Thymus (tissue), 14 donors: ENCODE measurements around the gene CRTC1. TPM values are rescaled to one million over a fixed set of nuclear protein-coding genes. Genes with fewer than 3 reads are reported as not detected.

ENCODE experiments used
- DNase-seq, 9 donors: peaks; one replicate each; pipeline ENCODE4 v3.0.0-alpha.2; 2013; ENCODE audit warnings: low spot score in 9 of 9, low read depth in 6 of 9, missing footprints in 1 of 9
- H3K27ac ChIP-seq, 2 donors: one replicate each; pipeline ENCODE4 v1.5.1; 2013; ENCODE audit warnings: control low read depth in 1 of 2, low read depth in 1 of 2, low read length in 1 of 2, mild to moderate bottlenecking in 1 of 2, moderate library complexity in 1 of 2
- H3K27me3 ChIP-seq, 2 donors: one replicate each; pipeline ENCODE4 v1.5.1; 2013; ENCODE audit warnings: low read length in 1 of 2; ENCODE audit not compliant: control insufficient read depth in 2 of 2, insufficient read depth in 1 of 2
- H3K36me3 ChIP-seq, 2 donors: one replicate each; pipeline ENCODE4 v1.5.1; 2013; ENCODE audit warnings: low read length in 1 of 2, mild to moderate bottlenecking in 1 of 2, moderate library complexity in 1 of 2; ENCODE audit not compliant: control insufficient read depth in 2 of 2, insufficient read depth in 2 of 2
- H3K4me1 ChIP-seq, 2 donors: one replicate each; pipeline ENCODE4 v1.5.1; 2013; ENCODE audit warnings: low read length in 2 of 2; ENCODE audit not compliant: control insufficient read depth in 2 of 2, insufficient read depth in 2 of 2
- H3K4me3 ChIP-seq, 2 donors: one replicate each; pipeline ENCODE4 v1.5.1; 2013; ENCODE audit warnings: low read length in 2 of 2, control low read depth in 1 of 2, mild to moderate bottlenecking in 1 of 2
- H3K9me3 ChIP-seq, 2 donors: one replicate each; pipeline ENCODE4 v1.5.1; 2013; ENCODE audit warnings: low read length in 1 of 2, mild to moderate bottlenecking in 1 of 2; ENCODE audit not compliant: control insufficient read depth in 2 of 2, insufficient read depth in 1 of 2
- WGBS: extraction: QIAGEN DNeasy Blood & Tissue Kit; methylation state at CpG from one replicate; pipeline ENCODE4 v1.1.7; 2013; 5-methylcytosine and 5-hydroxymethylcytosine counted together
- long read RNA-seq, 10 donors: transcript quantifications; one replicate each; lab custom pipeline, GENCODE V29; 2026
- polyA plus RNA-seq: library from polyadenylated mRNA; stranded (reverse); fragments of 200-250 nt; gene quantifications from one replicate; pipeline ENCODE4 v1.2.3, GENCODE V29; 2013
- total RNA-seq: library from RNA; stranded (reverse); fragments of 120-200 nt; gene quantifications from one replicate; pipeline ENCODE4 v1.2.4, GENCODE V29; 2013
- donor health status: healthy.

CRTC1 gene, protein sequence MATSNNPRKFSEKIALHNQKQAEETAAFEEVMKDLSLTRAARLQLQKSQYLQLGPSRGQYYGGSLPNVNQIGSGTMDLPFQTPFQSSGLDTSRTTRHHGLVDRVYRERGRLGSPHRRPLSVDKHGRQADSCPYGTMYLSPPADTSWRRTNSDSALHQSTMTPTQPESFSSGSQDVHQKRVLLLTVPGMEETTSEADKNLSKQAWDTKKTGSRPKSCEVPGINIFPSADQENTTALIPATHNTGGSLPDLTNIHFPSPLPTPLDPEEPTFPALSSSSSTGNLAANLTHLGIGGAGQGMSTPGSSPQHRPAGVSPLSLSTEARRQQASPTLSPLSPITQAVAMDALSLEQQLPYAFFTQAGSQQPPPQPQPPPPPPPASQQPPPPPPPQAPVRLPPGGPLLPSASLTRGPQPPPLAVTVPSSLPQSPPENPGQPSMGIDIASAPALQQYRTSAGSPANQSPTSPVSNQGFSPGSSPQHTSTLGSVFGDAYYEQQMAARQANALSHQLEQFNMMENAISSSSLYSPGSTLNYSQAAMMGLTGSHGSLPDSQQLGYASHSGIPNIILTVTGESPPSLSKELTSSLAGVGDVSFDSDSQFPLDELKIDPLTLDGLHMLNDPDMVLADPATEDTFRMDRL
- total RNA-seq (1.2 TPM), polyA plus RNA-seq (9.7 TPM)
- long read RNA-seq, donor 1, result 0 reads
- long read RNA-seq, donor 2, transcript CRTC1-201 (14 exons, 2,501 nt), result major isoform, 6 of 21 reads
- long read RNA-seq, donor 2, partial matches to known transcripts, result 15 of 21 reads
- long read RNA-seq, donor 2, other reads (novel, unspliced or antisense), result 0 of 21 reads
- long read RNA-seq, donor 3, partial matches to known transcripts, result 5 of 6 reads
- long read RNA-seq, donor 3, other reads (novel, unspliced or antisense), result 0 of 6 reads
- long read RNA-seq, donor 4, partial matches to known transcripts, result 0 of 1 reads
- long read RNA-seq, donor 4, other reads (novel, unspliced or antisense), result 0 of 1 reads
- long read RNA-seq, donor 5, partial matches to known transcripts, result 11 of 12 reads
- long read RNA-seq, donor 5, other reads (novel, unspliced or antisense), result 0 of 12 reads
- long read RNA-seq, donor 6, partial matches to known transcripts, result 0 of 1 reads
- long read RNA-seq, donor 6, other reads (novel, unspliced or antisense), result 0 of 1 reads
- long read RNA-seq, donor 7, result 0 reads
- long read RNA-seq, donor 8, result 0 reads
- long read RNA-seq, donor 9, result 0 reads
- long read RNA-seq, donor 10, result 0 reads

DNA sequence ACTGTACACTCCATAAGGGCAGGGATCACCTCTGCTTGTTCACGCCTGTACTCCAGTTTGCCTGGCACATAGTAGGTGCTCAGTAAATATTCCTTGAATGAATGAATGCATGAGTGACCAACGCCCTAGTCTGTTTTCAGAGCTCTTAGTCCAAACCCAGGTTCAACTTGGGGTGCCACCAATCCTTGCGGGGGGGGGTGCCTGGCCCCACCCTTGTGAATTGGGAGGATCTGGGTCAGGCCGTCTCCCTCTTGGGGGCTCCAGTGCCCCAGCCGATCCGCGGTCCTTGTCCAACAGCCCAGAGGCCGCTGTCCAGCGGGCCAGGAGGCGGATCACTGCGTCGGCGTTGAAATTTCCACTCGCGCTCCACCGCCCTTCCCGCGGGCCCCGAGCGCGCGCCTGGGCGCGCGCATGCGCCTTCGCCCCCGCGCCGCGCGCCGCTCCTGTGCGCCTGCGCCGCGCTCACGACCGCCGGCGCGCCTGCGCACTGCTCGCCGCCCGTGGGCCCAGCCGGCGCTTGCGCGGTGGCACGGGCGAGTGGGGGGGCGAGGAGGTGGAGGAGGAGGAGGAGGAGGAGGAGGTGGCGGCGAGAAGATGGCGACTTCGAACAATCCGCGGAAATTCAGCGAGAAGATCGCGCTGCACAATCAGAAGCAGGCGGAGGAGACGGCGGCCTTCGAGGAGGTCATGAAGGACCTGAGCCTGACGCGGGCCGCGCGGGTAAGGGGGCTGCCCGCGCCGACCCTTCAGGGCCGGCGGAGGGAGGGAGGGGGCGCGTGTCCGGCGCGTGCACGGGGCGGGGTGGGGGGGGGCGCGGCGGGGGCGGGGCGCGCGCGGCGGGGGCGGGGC lies at the start of gene CRTC1:
Gene CRTC1 (plus strand): TSS at position 572 of the 849 bp plus-strand sequence. CDS start 23 bp downstream, at position 595.
- Histone ChIP-seq H3K36me3 (no peaks in the 10 kb centered on the region), H3K9me3 (no peaks in the 10 kb centered on the region), H3K27me3 (no peaks in the 10 kb centered on the region), H3K4me1 (peaks cover 6 to 16% of the 10 kb centered on the region in 2 donors), H3K27ac (peak within 1 kb of the TSS; percentile 27 to 91), H3K4me3 (peak within 1 kb of the TSS; percentile 62 to 70)
- 2% methylated on average over 93 of the region's 93 CpGs for WGBS
- peak; percentile 58 to 94 (median 87) for DNase-seq

DNA sequence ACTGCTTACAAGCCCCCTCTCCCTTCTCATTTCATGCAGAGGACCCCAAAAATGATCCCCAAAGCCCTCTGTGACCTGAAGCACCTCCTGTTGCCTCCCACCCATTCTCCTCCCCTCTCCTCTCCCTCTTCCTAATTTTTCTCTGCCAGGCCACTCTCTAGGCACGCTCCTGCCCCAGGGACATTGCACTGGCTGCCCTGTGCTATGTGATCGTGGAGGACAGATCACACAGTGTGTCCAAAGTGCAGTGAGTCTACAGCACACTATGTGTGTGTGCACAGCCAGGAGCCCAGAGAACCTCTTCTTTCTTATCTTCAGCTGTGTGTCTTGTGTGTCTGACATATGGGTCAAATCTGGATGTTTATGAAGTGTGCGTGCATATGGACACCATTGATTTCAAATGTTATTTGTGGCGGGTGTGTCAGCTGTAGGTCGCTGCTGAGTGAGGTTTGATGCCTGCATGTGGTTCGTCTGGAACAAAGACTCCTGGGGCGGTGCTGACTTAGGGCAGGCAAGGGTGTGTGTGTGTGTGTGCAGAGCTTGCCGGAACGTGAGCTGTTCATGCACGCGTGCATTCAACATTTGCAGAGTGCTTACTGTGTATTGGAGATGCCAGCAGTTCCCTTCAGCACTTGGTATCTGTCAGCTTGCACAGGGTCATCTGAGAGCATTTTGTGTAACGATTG lies 48.7 kb upstream of the CRTC1 start:
- WGBS, result 81% methylated on average over 12 of the region's 12 CpGs
- Histone ChIP-seq H3K27me3 (peaks cover 0 to 16% of the 10 kb centered on the region in 2 donors), H3K27ac (no peak overlapping the region), H3K4me1 (peaks cover 10 to 28% of the 10 kb centered on the region in 2 donors), H3K36me3 (no peaks in the 10 kb centered on the region), H3K4me3 (no peak overlapping the region), H3K9me3 (no peaks in the 10 kb centered on the region)
- DNase-seq, result peak in 1 of 9 donors; percentile 31

DNA sequence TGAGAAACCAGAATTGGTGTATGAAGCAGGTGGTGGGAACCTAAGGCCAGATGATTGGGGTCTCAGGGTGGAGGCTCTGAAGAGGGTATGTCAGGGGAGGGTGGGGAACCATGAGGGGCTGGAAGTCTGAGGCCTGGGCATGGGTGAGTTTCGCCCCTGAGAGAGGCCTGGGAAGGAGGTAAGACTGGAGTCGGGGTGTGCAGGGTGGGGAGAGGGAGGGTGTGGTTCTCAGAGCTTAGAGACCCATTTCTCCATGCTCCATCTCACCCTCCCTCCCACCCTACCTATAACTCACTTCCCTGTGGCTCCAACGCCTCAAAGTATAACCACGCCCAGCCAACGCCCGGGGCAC lies 47.7 kb upstream of the CRTC1 start:
- peak overlapping the region in 1 of 2 donors; percentile 20 for H3K27ac ChIP-seq
- no peaks in the 10 kb centered on the region for H3K36me3 ChIP-seq
- H3K4me1 ChIP-seq, result peaks cover 10 to 28% of the 10 kb centered on the region in 2 donors
- peaks cover 0 to 16% of the 10 kb centered on the region in 2 donors for H3K27me3 ChIP-seq
- DNase-seq, result no peak
- no peaks in the 10 kb centered on the region for H3K9me3 ChIP-seq
- WGBS, result 17% methylated on average over 6 of the region's 6 CpGs
- peak overlapping the region in 1 of 2 donors; percentile 8 for H3K4me3 ChIP-seq

DNA sequence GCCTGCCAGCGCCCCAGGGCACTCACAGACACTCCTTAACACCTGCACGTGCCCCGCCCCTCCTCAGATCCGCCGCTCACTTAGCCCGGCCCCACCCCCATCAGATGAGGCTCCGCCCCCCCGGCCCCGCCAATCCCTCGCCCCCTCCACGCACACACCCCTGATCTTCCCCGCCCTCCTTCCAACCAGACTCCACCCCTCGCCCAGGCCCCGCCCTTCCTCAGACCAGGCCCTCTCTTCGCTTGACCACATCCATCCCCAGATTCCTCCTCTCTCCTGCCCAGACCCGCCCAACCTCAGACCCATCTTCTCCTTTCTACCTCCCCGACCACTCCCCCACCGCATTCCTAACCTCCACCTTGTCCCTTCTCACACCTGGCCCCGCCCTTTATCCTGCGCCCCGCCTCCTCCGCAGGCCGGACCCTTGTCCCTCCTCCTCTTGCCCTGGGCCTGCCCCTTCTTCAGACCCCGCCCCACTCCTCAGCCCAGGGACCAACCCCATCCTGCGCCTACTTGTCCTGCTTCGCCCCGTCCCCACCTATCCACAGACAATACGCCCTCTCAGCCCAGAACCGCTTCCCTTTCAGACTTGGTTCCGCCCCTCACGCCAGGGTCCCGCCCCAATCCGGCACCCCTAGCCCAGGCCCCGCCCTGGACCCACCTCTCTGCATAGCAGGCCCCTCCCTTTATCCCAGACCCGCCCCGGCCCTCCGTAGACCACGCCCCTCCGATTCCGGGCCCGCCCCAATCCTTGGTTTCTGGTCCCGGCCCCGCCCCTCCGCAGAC lies 47.1 kb upstream of the CRTC1 start:
- peak overlapping the region; percentile 88 for H3K27ac ChIP-seq
- 1% methylated on average over 44 of the region's 44 CpGs for WGBS
- no peaks in the 10 kb centered on the region for H3K9me3 ChIP-seq
- DNase-seq, result peak; percentile 82 to 95 (median 92)
- H3K27me3 ChIP-seq, result peaks cover 0 to 16% of the 10 kb centered on the region in 2 donors
- peak overlapping the region; percentile 60 to 78 for H3K4me3 ChIP-seq
- H3K36me3 ChIP-seq, result no peaks in the 10 kb centered on the region
- peaks cover 10 to 28% of the 10 kb centered on the region in 2 donors for H3K4me1 ChIP-seq

DNA sequence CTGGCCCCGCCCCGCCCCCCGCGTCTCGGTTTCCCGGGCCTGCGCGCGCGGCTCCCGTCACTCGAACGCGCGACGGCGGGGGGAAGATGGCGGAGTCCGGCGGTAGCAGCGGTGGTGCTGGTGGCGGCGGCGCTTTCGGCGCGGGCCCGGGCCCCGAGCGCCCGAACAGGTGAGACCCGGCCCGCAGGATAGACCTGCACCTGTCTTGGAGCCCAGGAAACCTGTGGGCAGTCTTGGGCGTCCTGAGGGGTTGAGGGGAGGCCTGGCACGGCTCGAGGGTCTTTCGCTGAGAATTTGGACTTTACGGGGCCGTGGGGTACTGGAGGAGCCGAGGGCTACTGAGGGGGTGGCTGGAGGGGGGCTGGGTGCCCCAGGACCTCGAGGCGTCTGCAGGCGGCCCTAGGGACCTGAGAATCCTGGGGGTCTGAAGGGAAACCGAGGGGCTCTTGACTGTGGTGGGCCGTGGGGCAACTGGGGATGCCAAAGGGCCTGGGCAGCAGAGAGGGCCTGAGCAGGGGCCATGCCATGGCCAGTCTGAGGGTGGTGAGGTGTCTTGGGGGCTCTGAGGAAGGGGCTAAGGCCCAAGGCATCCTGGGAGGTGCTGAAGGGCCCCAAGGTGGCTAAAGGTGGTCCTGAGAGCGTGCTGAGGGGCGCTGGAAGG lies 46.4 kb upstream of the CRTC1 start, which contains the start of gene KLHL26:
Gene KLHL26 (plus strand): TSS at position 60 of the 661 bp plus-strand sequence. CDS start 27 bp downstream, at position 87.
- Histone ChIP-seq H3K4me1 (peaks cover 10 to 28% of the 10 kb centered on the region in 2 donors), H3K27ac (peak within 1 kb of the TSS; percentile 88), H3K9me3 (no peaks in the 10 kb centered on the region), H3K27me3 (peaks cover 0 to 16% of the 10 kb centered on the region in 2 donors), H3K4me3 (peak within 1 kb of the TSS; percentile 73 to 78), H3K36me3 (no peaks in the 10 kb centered on the region)
- WGBS, result 5% methylated on average over 47 of the region's 47 CpGs
- DNase-seq, result no peak

DNA sequence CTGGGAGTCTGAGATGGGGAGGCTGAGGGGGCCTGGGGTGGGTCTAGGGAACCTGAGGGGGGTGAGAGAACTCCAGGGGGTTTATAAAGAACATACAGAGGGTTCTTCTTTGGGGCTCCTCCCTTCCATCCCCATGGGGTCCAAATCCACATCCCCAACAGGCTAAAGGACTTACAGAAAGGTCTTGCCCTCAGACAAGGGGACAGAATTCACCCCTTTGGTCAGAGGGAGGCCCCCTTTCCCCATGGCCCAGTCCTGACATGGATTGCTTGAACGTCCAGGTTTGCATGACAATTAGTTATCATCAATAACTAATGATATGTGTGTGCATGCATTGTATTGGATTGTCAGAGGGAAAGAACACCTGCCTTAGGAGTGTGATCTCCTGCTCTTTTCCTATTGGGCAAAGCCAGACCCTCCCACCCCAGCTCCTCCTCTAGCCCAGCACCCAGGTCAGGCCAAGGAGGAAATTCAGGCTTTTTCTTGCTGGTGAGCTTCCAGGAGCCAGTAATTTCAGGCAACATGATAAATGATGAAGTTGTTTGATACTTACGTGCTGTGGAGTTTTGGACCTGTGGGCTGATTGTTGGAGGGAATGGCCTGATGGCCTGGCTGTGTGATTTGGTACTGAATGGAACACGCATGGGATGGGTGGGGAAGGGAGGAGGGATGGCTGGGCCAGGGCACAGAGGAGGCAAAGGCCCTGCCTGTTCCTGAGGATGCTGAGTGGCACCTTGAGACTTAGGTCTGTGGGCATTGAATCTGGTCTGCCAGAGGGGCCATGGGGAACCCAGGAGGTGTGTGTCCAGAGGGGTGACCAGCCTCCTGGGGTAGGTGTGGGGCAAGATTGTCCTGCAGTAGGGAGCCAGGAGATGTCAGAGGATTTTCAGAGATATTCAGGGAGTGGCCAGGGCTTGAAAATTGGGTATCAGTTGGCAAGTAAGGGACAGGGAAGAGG lies 45.5 kb upstream of the CRTC1 start:
- H3K27ac ChIP-seq, result no peak overlapping the region
- H3K27me3 ChIP-seq, result peaks cover 0 to 14% of the 10 kb centered on the region in 2 donors

More for the DNA sequence above, 45.5 kb upstream of the CRTC1 start:
- Histone ChIP-seq H3K4me3 (peak overlapping the region; percentile 73 to 78), H3K4me1 (peaks cover 10 to 28% of the 10 kb centered on the region in 2 donors), H3K36me3 (no peaks in the 10 kb centered on the region), H3K9me3 (no peaks in the 10 kb centered on the region)
- 71% methylated on average over 3 of the region's 3 CpGs for WGBS
- DNase-seq, result peak in 1 of 9 donors; percentile 15
